HEK293 (cell line): ENCODE results near the gene STK24.

Experiments
- BCL11B ChIP-seq: fragments of 450-650 bp; formaldehyde crosslinking; IDR thresholded peaks from 2 replicates; pipeline ENCODE4 v1.5.1; 2016; ENCODE audit warnings: low read depth, missing biosample characterization, missing genetic modification characterization
- CTCF ChIP-seq: fragments of 450-650 bp; formaldehyde crosslinking; IDR thresholded peaks from 2 replicates; pipeline ENCODE4 v1.5.1; 2016; ENCODE audit warnings: missing biosample characterization, missing genetic modification characterization
- EGR2 ChIP-seq: fragments of 450-650 bp; formaldehyde crosslinking; IDR thresholded peaks from 2 replicates; pipeline ENCODE4 v1.5.1; 2016; ENCODE audit warnings: low read depth, missing biosample characterization, missing genetic modification characterization
- HOXD13 ChIP-seq: sonication (generic); formaldehyde crosslinking; IDR thresholded peaks from 2 replicates; pipeline ENCODE4 v1.8.0; 2022; ENCODE audit warnings: missing genetic modification reagents, borderline replicate concordance
- PBX3 ChIP-seq: sonication (generic); formaldehyde crosslinking; IDR thresholded peaks from 2 replicates; pipeline ENCODE4 v1.8.1; 2022; ENCODE audit warnings: mild to moderate bottlenecking, moderate library complexity, missing genetic modification reagents
- ZNF175 ChIP-seq: fragments of 450-650 bp; formaldehyde crosslinking; IDR thresholded peaks from 2 replicates; pipeline ENCODE4 v1.5.1; 2016; ENCODE audit warnings: missing biosample characterization, missing genetic modification characterization
- ZNF266 ChIP-seq: fragments of 450-650 bp; formaldehyde crosslinking; IDR thresholded peaks from 2 replicates; pipeline ENCODE4 v1.5.1; 2016; ENCODE audit warnings: missing biosample characterization, missing genetic modification characterization, low read depth
- ZNF530 ChIP-seq: fragments of 450-650 bp; formaldehyde crosslinking; IDR thresholded peaks from 2 replicates; pipeline ENCODE4 v1.5.1; 2016; ENCODE audit warnings: low read depth, missing biosample characterization, missing genetic modification characterization
- ZNF658 ChIP-seq: fragments of 450-650 bp; formaldehyde crosslinking; IDR thresholded peaks from 2 replicates; pipeline ENCODE4; 2016; ENCODE audit warnings: missing biosample characterization, missing genetic modification characterization
- TF ChIP-seq, protein P1 (sequence below): fragments of 450-650 bp; formaldehyde crosslinking; IDR thresholded peaks from 2 replicates; pipeline ENCODE4 v1.5.1; 2016; ENCODE audit warnings: missing biosample characterization, missing genetic modification characterization

- no peak for TF ChIP-seq PBX3 (CRISPR knock-in tag)
- TF ChIP-seq ZNF530: no peak
- TF ChIP-seq ZNF266 (tag by site-specific recombination): no peak
- no peak for TF ChIP-seq EGR2 (tag by site-specific recombination)
- no peak for TF ChIP-seq BCL11B (tag by site-specific recombination)
- TF ChIP-seq ZNF175 (tag by site-specific recombination): no peak
- TF ChIP-seq CTCF (tag by site-specific recombination): no peak
- TF ChIP-seq HOXD13: no peak
- TF ChIP-seq, protein P1, sequence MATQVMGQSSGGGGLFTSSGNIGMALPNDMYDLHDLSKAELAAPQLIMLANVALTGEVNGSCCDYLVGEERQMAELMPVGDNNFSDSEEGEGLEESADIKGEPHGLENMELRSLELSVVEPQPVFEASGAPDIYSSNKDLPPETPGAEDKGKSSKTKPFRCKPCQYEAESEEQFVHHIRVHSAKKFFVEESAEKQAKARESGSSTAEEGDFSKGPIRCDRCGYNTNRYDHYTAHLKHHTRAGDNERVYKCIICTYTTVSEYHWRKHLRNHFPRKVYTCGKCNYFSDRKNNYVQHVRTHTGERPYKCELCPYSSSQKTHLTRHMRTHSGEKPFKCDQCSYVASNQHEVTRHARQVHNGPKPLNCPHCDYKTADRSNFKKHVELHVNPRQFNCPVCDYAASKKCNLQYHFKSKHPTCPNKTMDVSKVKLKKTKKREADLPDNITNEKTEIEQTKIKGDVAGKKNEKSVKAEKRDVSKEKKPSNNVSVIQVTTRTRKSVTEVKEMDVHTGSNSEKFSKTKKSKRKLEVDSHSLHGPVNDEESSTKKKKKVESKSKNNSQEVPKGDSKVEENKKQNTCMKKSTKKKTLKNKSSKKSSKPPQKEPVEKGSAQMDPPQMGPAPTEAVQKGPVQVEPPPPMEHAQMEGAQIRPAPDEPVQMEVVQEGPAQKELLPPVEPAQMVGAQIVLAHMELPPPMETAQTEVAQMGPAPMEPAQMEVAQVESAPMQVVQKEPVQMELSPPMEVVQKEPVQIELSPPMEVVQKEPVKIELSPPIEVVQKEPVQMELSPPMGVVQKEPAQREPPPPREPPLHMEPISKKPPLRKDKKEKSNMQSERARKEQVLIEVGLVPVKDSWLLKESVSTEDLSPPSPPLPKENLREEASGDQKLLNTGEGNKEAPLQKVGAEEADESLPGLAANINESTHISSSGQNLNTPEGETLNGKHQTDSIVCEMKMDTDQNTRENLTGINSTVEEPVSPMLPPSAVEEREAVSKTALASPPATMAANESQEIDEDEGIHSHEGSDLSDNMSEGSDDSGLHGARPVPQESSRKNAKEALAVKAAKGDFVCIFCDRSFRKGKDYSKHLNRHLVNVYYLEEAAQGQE (tag by site-specific recombination): no peak
- no peak for TF ChIP-seq ZNF658 (tag by site-specific recombination)
These were observed 39.6 kb downstream of the STK24 start for GRCh38 chr13:98537306-98537705.
